Lower leg skin (tissue), 3 donors: ENCODE results near the gene UBXN6.

Experiments used
- CTCF ChIP-seq, 3 donors: fragments of 450-650 bp; IDR thresholded peaks; one replicate each; pipeline ENCODE4 v1.5.1; 2016; ENCODE audit warnings: antibody characterized with exemption in 3 of 3, mild to moderate bottlenecking in 3 of 3, moderate library complexity in 2 of 3
- POLR2A ChIP-seq, 2 donors: fragments of 450-650 bp; IDR thresholded peaks; one replicate each; pipeline ENCODE4 v1.6.1; 2016 to 2017; ENCODE audit warnings: antibody characterized with exemption in 2 of 2, mild to moderate bottlenecking in 1 of 2, moderate library complexity in 1 of 2

- TF ChIP-seq CTCF (IDR thresholded peaks at IDR 0.05) = no peak
- TF ChIP-seq POLR2A (IDR thresholded peaks at IDR 0.05) = no peak
Measured at GRCh38 chr19:4405977-4406376, 51.6 kb downstream of the UBXN6 start.
